HepG2 (cell line): ENCODE data around the gene MB21D2. TPM values are rescaled to one million over a fixed set of nuclear protein-coding genes. Genes with fewer than 3 reads are reported as not detected.

Source experiments
- ATAC-seq: fragments of 200-7000 bp; cut with Tn5 transposase; 3 replicates; pipeline ENCODE4 v1.9.1; 2020; ENCODE audit warnings: mild to moderate bottlenecking, moderate library complexity
- BruUV-seq: library from RNA; stranded (reverse); fragments of 400-500 nt; replicated peaks from 2 replicates; lab custom pipeline; 2021; lab: Mats Ljungman, UMichigan
- CTCF ChIA-PET: fragments of 300-600 bp; formaldehyde crosslinking; extraction: SDS; loops from one replicate; lab custom pipeline; 2021; ENCODE audit warnings: low total read pairs, inconsistent platforms, low intra/inter-chr PET ratio; lab: Yijun Ruan, JAX
- POLR2A ChIA-PET: fragments of 350-600 bp; sonication (Branson Sonifier 250); formaldehyde crosslinking; loops from one replicate; lab custom pipeline; 2020; ENCODE audit warnings: antibody characterized with exemption, inconsistent platforms; lab: Yijun Ruan, JAX
- DNase-seq: peaks from one replicate; pipeline ENCODE4 v3.0.0-alpha.2; 2015; ENCODE audit warnings: low spot score
- FAIRE-seq: peaks from 3 replicates; lab custom pipeline; 2011; peaks lifted over from hg19 to GRCh38; lab: Jason Lieb, UNC
- H2AFZ ChIP-seq: one replicate; pipeline ENCODE4 v1.6.1; 2011; ENCODE audit warnings: low read length, inconsistent platforms
- H3K27ac ChIP-seq: fragments of 300-600 bp; 3 replicates; pipeline ENCODE4 v1.8.0; 2011; ENCODE audit warnings: mixed run types, mild to moderate bottlenecking, mixed read lengths, low read length, inconsistent platforms; ENCODE audit not compliant: insufficient read depth; ENCODE audit errors: extremely low read length
- H3K27me3 ChIP-seq, 2 experiments: fragments of 200-600 bp in 1 of 2; 2 replicates in 1 of 2; 3 replicates in 1 of 2; pipeline versions ENCODE4 v1.6.0 to v1.8.0; 2011; ENCODE audit warnings: low read length in 2 of 2, mild to moderate bottlenecking in 2 of 2, moderate library complexity in 2 of 2, inconsistent platforms in 1 of 2; ENCODE audit not compliant: insufficient read depth in 2 of 2, control insufficient read depth in 1 of 2
- H3K36me3 ChIP-seq, 2 experiments: fragments of 200-600 bp in 1 of 2; replicated peaks in 1 of 2; 2 replicates in 1 of 2; 3 replicates in 1 of 2; pipeline versions ENCODE4 v1.5.1 to v1.8.0; 2011; ENCODE audit warnings: low read length in 2 of 2, inconsistent platforms in 1 of 2; ENCODE audit not compliant: insufficient read depth in 2 of 2, control insufficient read depth in 1 of 2
- H3K4me1 ChIP-seq: 2 replicates; pipeline ENCODE4 v1.5.1; 2012; ENCODE audit warnings: low read length, inconsistent platforms; ENCODE audit not compliant: insufficient read depth
- H3K4me2 ChIP-seq: 2 replicates; pipeline ENCODE4 v1.6.0; 2011; ENCODE audit warnings: low read depth, low read length, inconsistent platforms
- H3K4me3 ChIP-seq, 3 experiments: fragments of 200-600 bp in 1 of 3; sonication (generic), shearing (Covaris generic) in 1 of 3; replicated peaks in 1 of 3; 2 replicates each; pipeline ENCODE4 v1.5.1; 2011 to 2016; ENCODE audit warnings: low read length in 3 of 3, inconsistent platforms in 2 of 3, low read depth in 2 of 3, mild to moderate bottlenecking in 2 of 3, control low read depth in 1 of 3, mixed read lengths in 1 of 3; ENCODE audit not compliant: insufficient read depth in 1 of 3
- H3K79me2 ChIP-seq: one replicate; pipeline ENCODE4 v1.6.1; 2011; ENCODE audit warnings: low read length, inconsistent platforms; ENCODE audit not compliant: insufficient read depth
- H3K9ac ChIP-seq: 2 replicates; pipeline ENCODE4 v1.6.0; 2011; ENCODE audit warnings: mild to moderate bottlenecking, low read depth, low read length, inconsistent platforms; ENCODE audit not compliant: insufficient read depth
- H3K9me3 ChIP-seq: 2 replicates; pipeline ENCODE4 v1.5.1; 2012; ENCODE audit warnings: mild to moderate bottlenecking, low read length
- H4K20me1 ChIP-seq: 2 replicates; pipeline ENCODE4 v1.6.0; 2011; ENCODE audit warnings: inconsistent platforms, mild to moderate bottlenecking, low read length, moderate library complexity; ENCODE audit not compliant: insufficient read depth
- E2F1 ChIP-seq: sonication (generic); formaldehyde crosslinking; IDR thresholded peaks from 2 replicates; pipeline ENCODE4 v1.5.0; 2020; ENCODE audit warnings: missing genetic modification reagents
- EHMT2 ChIP-seq: fragments of 200-600 bp; sonication (generic); IDR thresholded peaks from 2 replicates; pipeline ENCODE4 v1.7.0; 2017; ENCODE audit warnings: antibody characterized with exemption, low read depth, low read length, borderline replicate concordance
- HDAC2 ChIP-seq: sonication (generic); formaldehyde crosslinking; IDR thresholded peaks from 2 replicates; pipeline ENCODE4 v1.4.0; 2020; ENCODE audit warnings: missing genetic modification reagents
- JUN ChIP-seq: sonication (generic); formaldehyde crosslinking; IDR thresholded peaks from 2 replicates; pipeline ENCODE4 v1.4.0; 2020; ENCODE audit warnings: mild to moderate bottlenecking, missing genetic modification reagents
- KLF6 ChIP-seq: IDR thresholded peaks from 2 replicates; pipeline ENCODE4 v1.8.0; 2016; ENCODE audit warnings: missing biosample characterization, missing genetic modification reagents
- LBX2 ChIP-seq: sonication (generic); formaldehyde crosslinking; IDR thresholded peaks from 2 replicates; pipeline ENCODE4 v1.5.0; 2020; ENCODE audit warnings: missing genetic modification reagents, mild to moderate bottlenecking, borderline replicate concordance
- NFRKB ChIP-seq: fragments of 450-650 bp; IDR thresholded peaks from 2 replicates; pipeline ENCODE4 v1.6.1; 2017
- NRL ChIP-seq: sonication (generic); formaldehyde crosslinking; IDR thresholded peaks from 2 replicates; pipeline ENCODE4 v1.5.0; 2020; ENCODE audit warnings: missing genetic modification reagents, mild to moderate bottlenecking, moderate library complexity, borderline replicate concordance
- PLRG1 ChIP-seq: fragments of 450-650 bp; conservative IDR thresholded peaks from 2 replicates; pipeline ENCODE4 v1.6.1; 2016
- SMYD3 ChIP-seq: sonication (generic); formaldehyde crosslinking; IDR thresholded peaks from 2 replicates; pipeline ENCODE4 v1.8.1; 2023; ENCODE audit warnings: mild to moderate bottlenecking, missing genetic modification reagents
- ZFP82 ChIP-seq: sonication (generic); formaldehyde crosslinking; IDR thresholded peaks from 2 replicates; pipeline ENCODE4 v1.5.1; 2020; ENCODE audit warnings: mild to moderate bottlenecking, missing genetic modification reagents, borderline replicate concordance
- ZHX1 ChIP-seq: sonication (generic); formaldehyde crosslinking; IDR thresholded peaks from 2 replicates; pipeline ENCODE4 v1.8.1; 2022; ENCODE audit warnings: low read depth, mild to moderate bottlenecking, missing genetic modification reagents
- ZNF12 ChIP-seq: sonication (generic); formaldehyde crosslinking; IDR thresholded peaks from 2 replicates; pipeline ENCODE4 v1.5.0; 2020; ENCODE audit warnings: missing genetic modification reagents
- ZNF18 ChIP-seq: sonication (generic); formaldehyde crosslinking; IDR thresholded peaks from 2 replicates; pipeline ENCODE4 v1.8.0; 2022; ENCODE audit warnings: mild to moderate bottlenecking, missing genetic modification reagents; ENCODE audit not compliant: insufficient replicate concordance
- ZNF235 ChIP-seq: sonication (generic); formaldehyde crosslinking; IDR thresholded peaks from 2 replicates; pipeline ENCODE4 v1.8.1; 2023; ENCODE audit warnings: mild to moderate bottlenecking, missing genetic modification reagents, borderline replicate concordance
- ZNF549 ChIP-seq: sonication (generic); formaldehyde crosslinking; IDR thresholded peaks from 2 replicates; pipeline ENCODE4 v1.5.0; 2020; ENCODE audit warnings: missing genetic modification reagents
- ZNF724P ChIP-seq: sonication (generic); formaldehyde crosslinking; IDR thresholded peaks from 2 replicates; pipeline ENCODE4 v1.8.0; 2022; ENCODE audit warnings: missing genetic modification reagents, borderline replicate concordance
- ZNF776 ChIP-seq: sonication (generic); formaldehyde crosslinking; IDR thresholded peaks from 2 replicates; pipeline ENCODE4 v1.4.0; 2020; ENCODE audit warnings: mild to moderate bottlenecking, missing genetic modification reagents
- WGBS: methylation state at CpG from one replicate; pipeline ENCODE4 v1.1.6; 2017; ENCODE audit warnings: low lambda C conversion rate; 5-methylcytosine and 5-hydroxymethylcytosine counted together
- in situ Hi-C: cut with HindIII; loops from 2 replicates; pipeline ENCODE4 v1.10.0; 2017; ENCODE audit warnings: low pct_unique_long_range_greater_than_20kb; ENCODE audit not compliant: extremely low pct_ligation_motif_present
- intact Hi-C: fragments of 100-400 bp; cut with micrococcal nuclease; formaldehyde crosslinking; loops from one replicate; pipeline ENCODE4 v1.10.0; 2022; ENCODE audit not compliant: unreplicated experiment
- polyA plus RNA-seq, 8 experiments: library from polyadenylated mRNA; depleted of rRNA in 3 of 8; stranded (reverse) in 7 of 8; unstranded in 1 of 8; fragments of >200 nt; fragmentation: Illumina TruSeq in 4 of 8; extraction: Trizol in 4 of 8; gene quantifications; 2 replicates each; pipeline versions ENCODE4 v1.2.1 to v1.2.3, GENCODE V29; 2011 to 2016; ENCODE audit warnings: low read depth in 4 of 8, missing spikeins in 1 of 8, mixed read lengths in 1 of 8; ENCODE audit not compliant: insufficient read depth in 1 of 8
- total RNA-seq, 5 experiments: library from RNA; depleted of rRNA; stranded (reverse); fragments of >200 nt; fragmentation: Illumina TruSeq; extraction: Trizol; gene quantifications; 2 replicates each; pipeline ENCODE4 v1.2.3, GENCODE V29; 2016; ENCODE audit warnings: low read depth in 1 of 5

MB21D2 gene
- total and polyA plus RNA-seq, 2 of the 13 experiments (the other 11 are each of a cell fraction or from before 2014, with no cell fraction given) = 0.90 to 1.6 TPM

- TF ChIP-seq JUN (CRISPR knock-in tag) (no peak), ZNF724P (no peak), KLF6 (no peak)
Observed at GRCh38 chr3:192879346-192880031, 38.2 kb downstream of the MB21D2 start (continued).

- in situ Hi-C loops (no loop called here), intact Hi-C loops (loop anchor here (5.0 kb wide), 1 partner anchor 41 kb away; the partner anchor contains the start of gene MB21D2)
- ChIA-PET POLR2A (no interaction called here), CTCF (no interaction called here)
- Histone ChIP-seq H2AFZ (no peak overlapping the region), H3K4me3 (no peak overlapping the region), H3K4me2 (no peak overlapping the region), H3K27ac (no peak overlapping the region), H3K27me3 (no peaks in the 10 kb centered on the region), H3K9ac (no peak overlapping the region), H3K4me1 (peaks cover 42% of the 10 kb centered on the region), H3K79me2 (no peaks in the 10 kb centered on the region), H3K36me3 (no peaks in the 10 kb centered on the region), H4K20me1 (no peaks in the 10 kb centered on the region), H3K9me3 (no peaks in the 10 kb centered on the region)
- peak; percentile 74 for DNase-seq
- ATAC-seq = peak; percentile 56
- FAIRE-seq = peak; percentile 81
- no TSS peak for BruUV-seq
- WGBS = 12% methylated on average over 3 of the region's 3 CpGs
- TF ChIP-seq SMYD3 (CRISPR knock-in tag) (no peak), HDAC2 (CRISPR knock-in tag) (no peak), ZNF18 (no peak), ZHX1 (CRISPR knock-in tag) (no peak), ZNF235 (CRISPR knock-in tag) (no peak), ZNF549 (CRISPR knock-in tag) (no peak), NRL (CRISPR knock-in tag) (no peak), ZNF12 (CRISPR knock-in tag) (peak; percentile 94), ZNF776 (CRISPR knock-in tag) (no peak), PLRG1 (no peak), E2F1 (CRISPR knock-in tag) (no peak), LBX2 (CRISPR knock-in tag) (no peak), NFRKB (no peak), ZFP82 (CRISPR knock-in tag) (no peak), EHMT2 (0 out of 2 replicates have a peak, but pooled peaks have one; percentile 58)
Observed at GRCh38 chr3:192875971-192876565, 41.6 kb downstream of the MB21D2 start.
